ENCODE measurements around the gene LHPP. TPM values are rescaled to one million over a fixed set of nuclear protein-coding genes. Genes with fewer than 3 reads are reported as not detected.

The LHPP gene
- total RNA-seq, 1 donor from 2014 or later, result 18.8 TPM

- Mint-ChIP-seq H3K27me3 (ENCODE audit: unreplicated experiment) (no peaks in the 10 kb centered on the region), H3K36me3 (ENCODE audit: unreplicated experiment) (no peaks in the 10 kb centered on the region), H3K9me3 (ENCODE audit: unreplicated experiment) (no peaks in the 10 kb centered on the region), H3K4me1 (ENCODE audit: unreplicated experiment) (peaks cover 12% of the 10 kb centered on the region), H3K4me3 (ENCODE audit: unreplicated experiment) (no peak overlapping the region), H3K27ac (ENCODE audit: unreplicated experiment) (no peak overlapping the region)
- TF ChIP-seq CTCF (IDR thresholded peaks at IDR 0.05), result no peak
- DNase-seq (ENCODE audit: extremely low spot score, unreplicated experiment), result no peak
These were observed 66.3 kb downstream of the LHPP start for GRCh38 chr10:124527874-124528395.

- Mint-ChIP-seq H3K27me3 (ENCODE audit: unreplicated experiment) (no peaks in the 10 kb centered on the region), H3K27ac (ENCODE audit: unreplicated experiment) (no peak overlapping the region), H3K4me1 (ENCODE audit: unreplicated experiment) (peaks cover 6% of the 10 kb centered on the region), H3K9me3 (ENCODE audit: unreplicated experiment) (no peaks in the 10 kb centered on the region), H3K4me3 (ENCODE audit: unreplicated experiment) (no peak overlapping the region), H3K36me3 (ENCODE audit: unreplicated experiment) (no peaks in the 10 kb centered on the region)
- TF ChIP-seq CTCF (IDR thresholded peaks at IDR 0.05), result no peak
- no peak for DNase-seq (ENCODE audit: extremely low spot score, unreplicated experiment)
These were observed 68.1 kb downstream of the LHPP start for GRCh38 chr10:124529661-124530214.

GRCh38 chr10:124530215-124530665 is 68.6 kb downstream of the LHPP start:
- no peaks in the 10 kb centered on the region for H3K27me3 Mint-ChIP-seq (ENCODE audit: unreplicated experiment)
- H3K27ac Mint-ChIP-seq (ENCODE audit: unreplicated experiment), result no peak overlapping the region
- H3K36me3 Mint-ChIP-seq (ENCODE audit: unreplicated experiment), result no peaks in the 10 kb centered on the region
- no peaks in the 10 kb centered on the region for H3K9me3 Mint-ChIP-seq (ENCODE audit: unreplicated experiment)
- peak; percentile 95 for DNase-seq (ENCODE audit: extremely low spot score, unreplicated experiment)
- peaks cover 3% of the 10 kb centered on the region for H3K4me1 Mint-ChIP-seq (ENCODE audit: unreplicated experiment)
- peak; percentile 93 for TF ChIP-seq CTCF (IDR thresholded peaks at IDR 0.05)
- H3K4me3 Mint-ChIP-seq (ENCODE audit: unreplicated experiment), result no peak overlapping the region

GRCh38 chr10:124530816-124531215 is 69.2 kb downstream of the LHPP start:
- Mint-ChIP-seq H3K9me3 (ENCODE audit: unreplicated experiment) (no peaks in the 10 kb centered on the region), H3K27me3 (ENCODE audit: unreplicated experiment) (no peaks in the 10 kb centered on the region), H3K4me3 (ENCODE audit: unreplicated experiment) (no peak overlapping the region), H3K36me3 (ENCODE audit: unreplicated experiment) (no peaks in the 10 kb centered on the region), H3K4me1 (ENCODE audit: unreplicated experiment) (peaks cover 4% of the 10 kb centered on the region), H3K27ac (ENCODE audit: unreplicated experiment) (no peak overlapping the region)
- no peak for DNase-seq (ENCODE audit: extremely low spot score, unreplicated experiment)
- TF ChIP-seq CTCF (IDR thresholded peaks at IDR 0.05), result no peak

- Mint-ChIP-seq H3K4me3 (ENCODE audit: unreplicated experiment) (no peak overlapping the region), H3K9me3 (ENCODE audit: unreplicated experiment) (no peaks in the 10 kb centered on the region), H3K27ac (ENCODE audit: unreplicated experiment) (no peak overlapping the region), H3K4me1 (ENCODE audit: unreplicated experiment) (peaks cover 6% of the 10 kb centered on the region), H3K36me3 (ENCODE audit: unreplicated experiment) (no peaks in the 10 kb centered on the region), H3K27me3 (ENCODE audit: unreplicated experiment) (no peaks in the 10 kb centered on the region)
- peak; percentile 45 for TF ChIP-seq CTCF (IDR thresholded peaks at IDR 0.05)
- no peak for DNase-seq (ENCODE audit: extremely low spot score, unreplicated experiment)
These were observed 70.6 kb downstream of the LHPP start for GRCh38 chr10:124532106-124532641.

Data from osteocyte (in vitro differentiated cells).